ENCODE results near the gene ASPM.

- TF ChIP-seq CTCF (conservative IDR thresholded peaks at IDR 0.05) (no peak), ZFX (IDR thresholded peaks at IDR 0.05) (no peak)
Observed at GRCh38 chr1:197178998-197179397, 32.5 kb upstream of the ASPM start.

Measured in C4-2B (cell line).